Osteocyte (in vitro differentiated cells): Measurements from ENCODE around the gene BCL2L12. TPM values are rescaled to one million over a fixed set of nuclear protein-coding genes. Genes with fewer than 3 reads are reported as not detected.

ENCODE experiments used
- DNase-seq: peaks from one replicate; pipeline ENCODE4 v3.0.0; 2021; ENCODE audit warnings: mixed read lengths; ENCODE audit not compliant: unreplicated experiment; ENCODE audit errors: extremely low spot score
- H3K27ac Mint-ChIP-seq: one replicate; pipeline ENCODE4 v1.8.0; 2021; ENCODE audit warnings: mild to moderate bottlenecking, mixed read lengths; ENCODE audit not compliant: unreplicated experiment
- H3K27me3 Mint-ChIP-seq: one replicate; pipeline ENCODE4 v1.8.0; 2021; ENCODE audit warnings: mixed read lengths; ENCODE audit not compliant: unreplicated experiment
- H3K36me3 Mint-ChIP-seq: one replicate; pipeline ENCODE4 v1.8.0; 2021; ENCODE audit warnings: mixed read lengths; ENCODE audit not compliant: unreplicated experiment
- H3K4me1 Mint-ChIP-seq: one replicate; pipeline ENCODE4 v1.8.0; 2021; ENCODE audit warnings: mixed read lengths; ENCODE audit not compliant: unreplicated experiment
- H3K4me3 Mint-ChIP-seq: one replicate; pipeline ENCODE4 v1.8.0; 2021; ENCODE audit warnings: mild to moderate bottlenecking, moderate library complexity, mixed read lengths; ENCODE audit not compliant: unreplicated experiment
- H3K9me3 Mint-ChIP-seq: one replicate; pipeline ENCODE4 v1.8.0; 2021; ENCODE audit warnings: mixed read lengths; ENCODE audit not compliant: unreplicated experiment
- total RNA-seq: library from RNA; stranded (reverse); gene quantifications from 2 replicates; pipeline ENCODE4 v1.2.1, GENCODE V29; 2021
- TF ChIP-seq, protein P1 (sequence below): fragments of 200-600 bp; sonication (generic); IDR thresholded peaks from 2 replicates; pipeline ENCODE4 v1.5.0; 2021; ENCODE audit warnings: antibody characterized with exemption, mild to moderate bottlenecking, moderate library complexity

BCL2L12 gene
- total RNA-seq, 1 donor from 2014 or later, result 29.3 TPM

DNA sequence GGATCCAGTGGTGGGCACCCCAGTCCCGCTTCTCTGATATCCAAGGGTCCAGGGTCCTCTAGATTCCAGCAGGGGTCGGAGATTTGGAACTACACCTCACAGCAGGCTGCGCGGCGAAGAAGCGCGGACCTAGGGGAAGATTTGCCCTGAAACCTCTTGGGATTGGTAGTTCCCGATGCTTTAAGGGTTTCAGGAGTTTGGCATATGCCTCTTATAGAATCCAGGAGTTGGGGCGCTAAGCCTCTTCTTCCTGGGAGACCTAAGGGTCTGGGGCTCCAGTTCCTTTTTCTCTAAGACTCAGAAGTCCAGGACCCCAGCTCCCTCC, 349 bp downstream of the BCL2L12 start:
- TF ChIP-seq, protein P1, sequence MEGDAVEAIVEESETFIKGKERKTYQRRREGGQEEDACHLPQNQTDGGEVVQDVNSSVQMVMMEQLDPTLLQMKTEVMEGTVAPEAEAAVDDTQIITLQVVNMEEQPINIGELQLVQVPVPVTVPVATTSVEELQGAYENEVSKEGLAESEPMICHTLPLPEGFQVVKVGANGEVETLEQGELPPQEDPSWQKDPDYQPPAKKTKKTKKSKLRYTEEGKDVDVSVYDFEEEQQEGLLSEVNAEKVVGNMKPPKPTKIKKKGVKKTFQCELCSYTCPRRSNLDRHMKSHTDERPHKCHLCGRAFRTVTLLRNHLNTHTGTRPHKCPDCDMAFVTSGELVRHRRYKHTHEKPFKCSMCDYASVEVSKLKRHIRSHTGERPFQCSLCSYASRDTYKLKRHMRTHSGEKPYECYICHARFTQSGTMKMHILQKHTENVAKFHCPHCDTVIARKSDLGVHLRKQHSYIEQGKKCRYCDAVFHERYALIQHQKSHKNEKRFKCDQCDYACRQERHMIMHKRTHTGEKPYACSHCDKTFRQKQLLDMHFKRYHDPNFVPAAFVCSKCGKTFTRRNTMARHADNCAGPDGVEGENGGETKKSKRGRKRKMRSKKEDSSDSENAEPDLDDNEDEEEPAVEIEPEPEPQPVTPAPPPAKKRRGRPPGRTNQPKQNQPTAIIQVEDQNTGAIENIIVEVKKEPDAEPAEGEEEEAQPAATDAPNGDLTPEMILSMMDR, result no peak
- H3K27ac Mint-ChIP-seq, result peak overlapping the region; percentile 94
- peak overlapping the region; percentile 92 for H3K4me3 Mint-ChIP-seq
- H3K4me1 Mint-ChIP-seq, result peaks cover 27% of the 10 kb centered on the region
- no peaks in the 10 kb centered on the region for H3K9me3 Mint-ChIP-seq
- H3K27me3 Mint-ChIP-seq, result no peaks in the 10 kb centered on the region
- DNase-seq, result no peak
- no peaks in the 10 kb centered on the region for H3K36me3 Mint-ChIP-seq

DNA sequence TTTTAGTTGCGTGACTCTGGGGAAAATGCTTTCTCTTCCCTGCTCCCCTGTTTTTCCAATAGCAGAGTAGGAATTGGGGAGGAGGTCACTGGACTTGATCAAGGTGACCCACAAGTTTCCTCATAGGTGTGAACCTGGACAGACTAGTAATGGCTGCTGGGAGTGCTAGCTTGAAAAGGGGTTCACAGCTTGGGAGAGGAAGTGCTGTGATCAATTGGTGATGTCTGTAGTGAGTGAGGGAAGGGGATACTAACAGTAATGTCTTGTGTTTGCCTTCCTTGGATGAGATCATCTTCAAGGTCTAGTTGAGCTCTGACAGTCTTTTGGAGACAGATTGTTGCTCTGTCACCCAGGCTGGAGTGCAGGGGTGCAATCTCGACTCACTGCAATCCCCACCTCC, 1.7 kb downstream of the BCL2L12 start:
- peaks cover 2% of the 10 kb centered on the region for H3K36me3 Mint-ChIP-seq
- peak overlapping the region; percentile 92 for H3K4me3 Mint-ChIP-seq
- peak overlapping the region; percentile 33 for H3K27ac Mint-ChIP-seq
- TF ChIP-seq, protein P1, result no peak
- H3K4me1 Mint-ChIP-seq, result peaks cover 34% of the 10 kb centered on the region
- H3K9me3 Mint-ChIP-seq, result no peaks in the 10 kb centered on the region
- no peak for DNase-seq
- H3K27me3 Mint-ChIP-seq, result no peaks in the 10 kb centered on the region

DNA sequence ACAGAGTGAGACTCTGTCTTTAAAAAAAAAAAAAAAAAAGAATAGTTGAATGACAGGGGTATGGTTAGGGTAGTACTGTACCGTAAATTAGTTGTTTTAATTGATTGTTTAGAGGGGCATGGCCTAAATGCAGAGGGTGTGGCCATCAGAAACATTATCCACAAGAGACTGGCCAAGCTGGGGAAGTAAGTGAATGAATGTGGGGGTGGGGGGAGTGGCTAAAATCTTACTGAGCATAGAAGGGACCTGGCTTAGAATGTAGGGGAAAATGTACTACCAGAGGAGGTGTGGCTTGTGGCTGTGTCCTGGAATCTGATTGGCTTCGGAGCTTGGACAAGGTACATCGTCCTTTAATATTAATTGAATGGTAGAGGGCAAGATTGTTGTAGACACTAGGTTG, 3.8 kb downstream of the BCL2L12 start:
- no peak overlapping the region for H3K27ac Mint-ChIP-seq
- H3K4me1 Mint-ChIP-seq, result peaks cover 23% of the 10 kb centered on the region
- no peaks in the 10 kb centered on the region for H3K27me3 Mint-ChIP-seq
- H3K4me3 Mint-ChIP-seq, result no peak overlapping the region
- H3K36me3 Mint-ChIP-seq, result peaks cover 2% of the 10 kb centered on the region
- no peaks in the 10 kb centered on the region for H3K9me3 Mint-ChIP-seq
- DNase-seq, result no peak
- TF ChIP-seq, protein P1, result no peak

DNA sequence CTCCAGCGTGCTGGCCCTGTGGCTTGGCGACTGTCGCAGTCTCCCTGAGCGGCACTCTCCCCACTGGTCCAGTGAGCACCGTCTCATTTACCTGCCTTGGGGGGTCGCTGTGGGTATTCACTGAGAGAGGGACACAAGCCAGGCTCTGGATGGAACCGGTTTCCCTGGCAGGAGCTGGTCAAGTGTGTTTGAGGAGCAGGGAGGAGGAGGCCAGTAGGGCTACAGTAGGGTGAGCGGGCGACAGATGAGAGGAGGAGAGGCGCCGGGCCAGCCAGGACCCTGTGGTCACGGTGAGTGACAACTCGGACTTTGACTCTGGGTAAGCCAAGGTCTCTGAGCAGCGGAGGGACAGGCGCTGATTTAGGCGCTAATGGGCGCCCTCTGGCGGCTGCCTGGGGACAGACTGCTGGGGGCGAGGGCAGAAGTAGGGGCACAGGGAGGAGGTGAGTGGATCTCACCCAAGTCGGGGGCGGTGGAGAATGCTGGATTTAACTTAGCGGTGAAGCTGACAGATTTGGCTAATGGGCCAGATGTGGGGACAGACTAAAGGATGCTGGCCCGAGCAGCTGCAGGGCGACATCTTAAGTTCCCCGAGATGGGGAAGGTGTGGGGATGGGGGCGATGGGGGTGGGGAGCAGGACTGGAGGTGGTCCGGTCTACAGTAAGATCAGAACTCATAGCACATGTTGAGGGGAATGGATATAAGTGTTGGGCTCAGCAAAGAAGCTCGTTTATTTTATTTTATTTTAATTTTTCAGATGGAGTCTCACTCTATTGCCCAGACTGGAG, 6.6 kb downstream of the BCL2L12 start:
- H3K27me3 Mint-ChIP-seq, result no peaks in the 10 kb centered on the region
- peak; percentile 94 for DNase-seq
- peak overlapping the region; percentile 39 for H3K4me3 Mint-ChIP-seq

DNA sequence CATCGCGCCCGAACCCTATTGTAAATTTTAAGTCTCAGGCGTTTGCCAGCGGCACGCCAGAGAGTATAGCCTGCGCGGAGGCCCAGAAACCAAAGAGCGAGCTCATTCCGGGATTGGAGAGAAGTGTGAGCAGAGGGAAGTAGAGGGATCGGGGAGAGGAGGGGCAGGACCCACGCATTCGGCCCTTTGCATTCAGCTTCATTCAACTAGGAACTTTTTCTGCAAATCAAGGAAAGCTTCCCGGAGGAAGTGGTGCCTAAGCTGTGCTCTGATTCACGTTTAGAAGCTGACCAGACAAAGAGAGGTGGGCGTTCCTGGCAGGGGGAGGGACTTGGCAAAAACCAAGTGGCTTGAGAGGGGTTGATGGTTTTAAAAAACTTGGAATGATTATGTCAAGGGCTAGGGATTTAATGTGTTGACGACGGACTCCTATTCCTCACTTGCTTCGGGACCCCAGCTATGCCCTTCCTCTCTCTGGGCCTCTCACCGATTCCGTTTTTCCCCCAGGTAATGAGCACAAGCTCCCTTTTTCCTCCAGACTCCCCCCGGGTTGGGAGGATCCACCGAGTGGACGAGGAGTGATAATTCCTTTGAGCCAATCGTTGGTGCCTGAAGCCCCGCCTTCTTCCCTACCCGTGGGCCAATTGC, 10.5 kb downstream of the BCL2L12 start:
- peak overlapping the region; percentile 99 for H3K27ac Mint-ChIP-seq
- peak overlapping the region; percentile 99 for H3K4me3 Mint-ChIP-seq
- no peaks in the 10 kb centered on the region for H3K9me3 Mint-ChIP-seq
- H3K27me3 Mint-ChIP-seq, result no peaks in the 10 kb centered on the region
- peaks cover 2% of the 10 kb centered on the region for H3K36me3 Mint-ChIP-seq
- TF ChIP-seq, protein P1, result no peak
- peak; percentile 91 for DNase-seq
- H3K4me1 Mint-ChIP-seq, result peaks cover 38% of the 10 kb centered on the region

More for the DNA sequence above, 6.6 kb downstream of the BCL2L12 start:
- H3K27ac Mint-ChIP-seq, result peak overlapping the region; percentile 94
- peaks cover 14% of the 10 kb centered on the region for H3K4me1 Mint-ChIP-seq
- TF ChIP-seq, protein P1, result peak; percentile 96
- H3K9me3 Mint-ChIP-seq, result no peaks in the 10 kb centered on the region
- peaks cover 2% of the 10 kb centered on the region for H3K36me3 Mint-ChIP-seq
